HFFc6 (cell line): ENCODE results near the gene EGLN1. TPM values are rescaled to one million over a fixed set of nuclear protein-coding genes. Genes with fewer than 3 reads are reported as not detected.

Source experiments
- DNase-seq: peaks from one replicate; pipeline ENCODE4 v3.0.0-alpha.2; 2018
- H3K27ac Mint-ChIP-seq: 2 replicates; pipeline ENCODE4 v1.8.0; 2020; ENCODE audit warnings: mild to moderate bottlenecking, mixed read lengths
- H3K27me3 Mint-ChIP-seq: 2 replicates; pipeline ENCODE4 v1.8.0; 2021; ENCODE audit warnings: mild to moderate bottlenecking, moderate library complexity, mixed read lengths; ENCODE audit not compliant: insufficient read depth
- H3K36me3 Mint-ChIP-seq: 2 replicates; pipeline ENCODE4 v1.8.0; 2021; ENCODE audit warnings: low read depth, mixed read lengths
- H3K4me1 Mint-ChIP-seq: 2 replicates; pipeline ENCODE4 v1.8.0; 2020; ENCODE audit warnings: low read depth, mixed read lengths
- H3K4me3 Mint-ChIP-seq: 2 replicates; pipeline ENCODE4 v1.8.0; 2020; ENCODE audit warnings: mild to moderate bottlenecking, moderate library complexity, mixed read lengths
- H3K9me3 Mint-ChIP-seq: 2 replicates; pipeline ENCODE4 v1.8.0; 2020; ENCODE audit warnings: mild to moderate bottlenecking, mixed read lengths
- total RNA-seq, 6 experiments: library from RNA; stranded (reverse); fragmentation: NEBNext Ultra II Directional; extraction: Animal tissue kit (Norgen Biotek cat#: 25700); gene quantifications; 2 replicates in 1 of 6; 3 replicates in 5 of 6; pipeline ENCODE4 v1.2.3, GENCODE V29; 2021
- TF ChIP-seq, protein P1 (sequence below): fragments of 200-600 bp; sonication (generic); IDR thresholded peaks from 2 replicates; pipeline ENCODE4 v1.5.0; 2021; ENCODE audit warnings: antibody characterized with exemption, mild to moderate bottlenecking

The EGLN1 gene
- total RNA-seq, 6 experiments from 2014 or later, result 22.5 to 31.8 (median 26.0) TPM

- TF ChIP-seq, protein P1, sequence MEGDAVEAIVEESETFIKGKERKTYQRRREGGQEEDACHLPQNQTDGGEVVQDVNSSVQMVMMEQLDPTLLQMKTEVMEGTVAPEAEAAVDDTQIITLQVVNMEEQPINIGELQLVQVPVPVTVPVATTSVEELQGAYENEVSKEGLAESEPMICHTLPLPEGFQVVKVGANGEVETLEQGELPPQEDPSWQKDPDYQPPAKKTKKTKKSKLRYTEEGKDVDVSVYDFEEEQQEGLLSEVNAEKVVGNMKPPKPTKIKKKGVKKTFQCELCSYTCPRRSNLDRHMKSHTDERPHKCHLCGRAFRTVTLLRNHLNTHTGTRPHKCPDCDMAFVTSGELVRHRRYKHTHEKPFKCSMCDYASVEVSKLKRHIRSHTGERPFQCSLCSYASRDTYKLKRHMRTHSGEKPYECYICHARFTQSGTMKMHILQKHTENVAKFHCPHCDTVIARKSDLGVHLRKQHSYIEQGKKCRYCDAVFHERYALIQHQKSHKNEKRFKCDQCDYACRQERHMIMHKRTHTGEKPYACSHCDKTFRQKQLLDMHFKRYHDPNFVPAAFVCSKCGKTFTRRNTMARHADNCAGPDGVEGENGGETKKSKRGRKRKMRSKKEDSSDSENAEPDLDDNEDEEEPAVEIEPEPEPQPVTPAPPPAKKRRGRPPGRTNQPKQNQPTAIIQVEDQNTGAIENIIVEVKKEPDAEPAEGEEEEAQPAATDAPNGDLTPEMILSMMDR, result no peak
- H3K36me3 Mint-ChIP-seq, result peaks cover 11% of the 10 kb centered on the region
- DNase-seq, result no peak
- no peaks in the 10 kb centered on the region; the same call in 1 of the 2 replicates for H3K27me3 Mint-ChIP-seq
- peak overlapping the region; percentile 76 for H3K4me3 Mint-ChIP-seq
- H3K9me3 Mint-ChIP-seq, result no peaks in the 10 kb centered on the region
- H3K4me1 Mint-ChIP-seq, result peaks cover 49% of the 10 kb centered on the region
- peak overlapping the region; percentile 33 for H3K27ac Mint-ChIP-seq
Measured at GRCh38 chr1:231417513-231417912, 4.6 kb downstream of the EGLN1 start.

DNA sequence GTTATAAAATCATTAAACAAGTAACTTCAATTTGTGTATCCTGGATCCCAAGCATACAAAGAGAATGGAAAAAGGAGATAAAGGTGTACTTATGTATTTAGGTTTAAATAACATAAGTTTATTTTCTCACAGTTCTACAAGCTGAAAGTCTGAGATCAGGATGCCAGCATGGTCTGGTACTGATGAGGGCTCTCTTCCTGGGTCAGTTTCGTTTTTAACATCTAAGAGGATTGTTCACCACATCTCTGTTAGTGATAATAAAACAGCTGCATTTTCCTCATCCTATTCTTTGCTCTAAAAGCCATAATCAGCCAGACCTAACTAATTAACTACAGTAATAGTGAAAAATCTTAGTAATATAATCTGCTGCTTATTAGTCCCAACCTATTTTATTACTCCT is 5.2 kb downstream of the EGLN1 start:
- peak overlapping the region; percentile 76 for H3K4me3 Mint-ChIP-seq
- H3K36me3 Mint-ChIP-seq, result peaks cover 11% of the 10 kb centered on the region
- no peak overlapping the region; the same call in 1 of the 2 replicates for H3K27ac Mint-ChIP-seq
- TF ChIP-seq, protein P1, result no peak
- H3K4me1 Mint-ChIP-seq, result peaks cover 49% of the 10 kb centered on the region
- no peaks in the 10 kb centered on the region for H3K9me3 Mint-ChIP-seq
- no peak for DNase-seq
- no peaks in the 10 kb centered on the region; the same call in 1 of the 2 replicates for H3K27me3 Mint-ChIP-seq

- Mint-ChIP-seq H3K9me3 (no peaks in the 10 kb centered on the region), H3K27ac (no peak overlapping the region), H3K36me3 (peaks cover 11% of the 10 kb centered on the region), H3K4me1 (peaks cover 49% of the 10 kb centered on the region), H3K27me3 (no peaks in the 10 kb centered on the region; the same call in 1 of the 2 replicates), H3K4me3 (no peak overlapping the region)
- TF ChIP-seq, protein P1, result no peak
- no peak for DNase-seq
Measured at GRCh38 chr1:231415018-231415583, 7.0 kb downstream of the EGLN1 start.

DNA sequence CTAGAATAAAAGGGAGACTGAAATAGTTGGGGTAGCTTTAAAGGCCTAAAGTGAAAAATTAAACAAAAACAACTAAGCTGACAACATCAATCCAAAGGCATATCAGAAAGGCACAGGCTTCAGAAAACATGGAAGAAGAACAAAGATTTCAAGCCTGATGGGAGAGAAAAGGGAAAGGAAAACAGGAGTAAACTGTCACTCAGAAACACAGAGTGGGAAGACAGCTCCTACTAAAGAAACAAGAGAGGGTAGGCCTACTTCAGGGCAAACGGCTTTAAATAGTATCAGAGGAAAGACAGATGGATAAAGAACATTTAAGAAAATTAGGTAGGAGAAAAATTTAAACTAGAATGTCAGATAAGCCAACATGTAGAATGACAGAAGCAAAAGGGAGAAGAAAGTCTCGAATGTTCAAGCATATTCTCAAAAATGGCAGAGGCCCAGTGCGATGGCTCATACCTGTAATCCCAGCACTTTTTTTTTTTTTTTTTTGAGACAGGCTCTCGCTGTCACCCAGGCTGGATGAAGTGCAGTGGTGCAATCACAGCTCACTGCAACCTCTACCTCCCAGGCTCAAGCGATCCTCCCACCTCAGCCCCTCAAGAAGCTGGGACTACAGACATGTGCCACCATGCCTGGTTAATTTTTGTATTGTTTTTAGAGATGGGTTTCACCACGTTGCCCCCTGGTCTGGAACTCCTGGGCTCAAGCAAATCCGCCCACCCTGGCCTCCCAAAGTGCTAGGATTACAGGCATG is 7.6 kb downstream of the EGLN1 start:
- no peak for DNase-seq
- Mint-ChIP-seq H3K27ac (peak overlapping the region; percentile 22; the same call in 1 of the 2 replicates), H3K4me1 (peaks cover 46% of the 10 kb centered on the region), H3K36me3 (peaks cover 11% of the 10 kb centered on the region), H3K9me3 (no peaks in the 10 kb centered on the region), H3K4me3 (no peak overlapping the region), H3K27me3 (no peaks in the 10 kb centered on the region; the same call in 1 of the 2 replicates)
- TF ChIP-seq, protein P1, result no peak

DNA sequence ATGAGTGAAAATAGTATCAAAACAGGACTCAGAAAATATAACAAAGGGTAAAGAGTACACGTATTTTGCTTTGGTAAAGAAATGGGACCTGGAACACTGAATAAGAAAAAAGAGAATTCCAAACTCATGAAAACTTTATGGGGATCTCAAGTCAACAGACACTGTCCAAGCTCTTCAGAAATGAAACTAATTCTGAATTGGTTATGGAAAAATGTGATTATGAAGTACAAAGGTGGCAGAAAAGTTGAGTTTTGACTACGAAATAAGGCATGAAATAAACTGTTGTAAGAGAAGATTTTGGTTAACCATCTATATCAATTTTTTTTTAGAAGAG is 8.4 kb downstream of the EGLN1 start:
- DNase-seq, result no peak
- Mint-ChIP-seq H3K9me3 (no peaks in the 10 kb centered on the region), H3K27ac (no peak overlapping the region), H3K27me3 (no peaks in the 10 kb centered on the region; the same call in 1 of the 2 replicates), H3K4me3 (no peak overlapping the region), H3K4me1 (peaks cover 38% of the 10 kb centered on the region), H3K36me3 (peaks cover 11% of the 10 kb centered on the region)
- TF ChIP-seq, protein P1, result no peak
